Left ventricle myocardium inferior (tissue), 1 donor: ENCODE results near the gene UGT2B17. TPM values are rescaled to one million over a fixed set of nuclear protein-coding genes. Genes with fewer than 3 reads are reported as not detected.
"Not testable (repeated sequence)": the region's sequence is repeated elsewhere in the genome, so short reads cannot be mapped to it uniquely, and the experiment has no call there.

Source experiments
- DNase-seq: peaks from one replicate; pipeline ENCODE4 v3.0.0-alpha.2; 2020
- H3K27ac ChIP-seq: fragments of 200-600 bp; replicated peaks from 2 replicates; pipeline ENCODE4 v1.8.0; 2021
- H3K27me3 ChIP-seq: fragments of 200-600 bp; 2 replicates; pipeline ENCODE4 v1.8.0; 2021; ENCODE audit warnings: low read depth
- H3K36me3 ChIP-seq: fragments of 200-600 bp; 2 replicates; pipeline ENCODE4 v1.8.0; 2021
- H3K4me1 ChIP-seq: fragments of 200-600 bp; 2 replicates; pipeline ENCODE4 v1.8.0; 2021
- H3K4me3 ChIP-seq: fragments of 200-600 bp; 2 replicates; pipeline ENCODE4 v1.8.0; 2021; ENCODE audit warnings: mild to moderate bottlenecking, moderate library complexity
- H3K9me3 ChIP-seq: fragments of 200-600 bp; replicated peaks from 2 replicates; pipeline ENCODE4 v1.8.0; 2021
- CTCF ChIP-seq: fragments of 200-600 bp; IDR thresholded peaks from 2 replicates; pipeline ENCODE4 v1.8.0; 2021; ENCODE audit warnings: antibody characterized with exemption, mild to moderate bottlenecking, borderline replicate concordance
- intact Hi-C: fragments of 100-400 bp; cut with micrococcal nuclease; formaldehyde crosslinking; loops from one replicate; pipeline ENCODE4 v1.11.0; 2022
- total RNA-seq: library from RNA; stranded (reverse); fragmentation: NEBNext Ultra II Directional; extraction: Animal tissue kit (Norgen Biotek cat#: 25700); gene quantifications from one replicate; pipeline ENCODE4 v1.2.1, GENCODE V29; 2021
- donor health status: DM: no; HTN: yes; CAD: no; lungs with severe emphysema.

The UGT2B17 gene
- total RNA-seq, 1 donor from 2014 or later = not detected

- H3K4me1 ChIP-seq = no peaks in the 10 kb centered on the region
- no peaks in the 10 kb centered on the region for H3K36me3 ChIP-seq
- no peak overlapping the region for H3K4me3 ChIP-seq
- no peaks in the 10 kb centered on the region for H3K27me3 ChIP-seq
- DNase-seq = no peak
- no peak overlapping the region for H3K27ac ChIP-seq
- no peaks in the 10 kb centered on the region for H3K9me3 ChIP-seq
- intact Hi-C loops = no loop called here
- TF ChIP-seq CTCF = no peak
These were observed 1.5 kb upstream of the UGT2B17 start for GRCh38 chr4:68577590-68577989.

GRCh38 chr4:68575636-68576035 lies 486 bp downstream of the UGT2B17 start:
- H3K27ac ChIP-seq, H3K9me3 ChIP-seq, H3K4me1 ChIP-seq, DNase-seq, H3K4me3 ChIP-seq, H3K27me3 ChIP-seq, H3K36me3 ChIP-seq, intact Hi-C loops: not testable (repeated sequence)

- no peaks in the 10 kb centered on the region for H3K36me3 ChIP-seq
- intact Hi-C loops = no loop called here
These were observed 1.0 kb downstream of the UGT2B17 start for GRCh38 chr4:68575081-68575480.

GRCh38 chr4:68572653-68573170 lies 3.4 kb downstream of the UGT2B17 start:
- no peak for TF ChIP-seq CTCF
- Histone ChIP-seq H3K27me3 (no peaks in the 10 kb centered on the region), H3K9me3 (no peaks in the 10 kb centered on the region), H3K36me3 (no peaks in the 10 kb centered on the region), H3K4me3 (no peak overlapping the region), H3K4me1 (no peaks in the 10 kb centered on the region), H3K27ac (no peak overlapping the region)
- intact Hi-C loops = no loop called here
- no peak for DNase-seq

More at GRCh38 chr4:68575081-68575480, 1.0 kb downstream of the UGT2B17 start:
- Histone ChIP-seq H3K4me3 (no peak overlapping the region), H3K27ac (no peak overlapping the region), H3K4me1 (no peaks in the 10 kb centered on the region), H3K9me3 (no peaks in the 10 kb centered on the region), H3K27me3 (no peaks in the 10 kb centered on the region)
- TF ChIP-seq CTCF = no peak
- DNase-seq = no peak

GRCh38 chr4:68570122-68570507 lies 6.0 kb downstream of the UGT2B17 start:
- intact Hi-C loops = no loop called here
- no peak overlapping the region for H3K4me3 ChIP-seq
- no peaks in the 10 kb centered on the region for H3K4me1 ChIP-seq
- no peak for TF ChIP-seq CTCF
- DNase-seq = no peak
- H3K27me3 ChIP-seq = no peaks in the 10 kb centered on the region
- H3K36me3 ChIP-seq = no peaks in the 10 kb centered on the region
- H3K27ac ChIP-seq = no peak overlapping the region
- no peaks in the 10 kb centered on the region for H3K9me3 ChIP-seq

- Histone ChIP-seq H3K4me1 (no peaks in the 10 kb centered on the region), H3K27me3 (no peaks in the 10 kb centered on the region), H3K9me3 (no peaks in the 10 kb centered on the region), H3K27ac (no peak overlapping the region), H3K4me3 (no peak overlapping the region), H3K36me3 (no peaks in the 10 kb centered on the region)
- DNase-seq = no peak
- no peak for TF ChIP-seq CTCF
- intact Hi-C loops = no loop called here
These were observed 6.5 kb downstream of the UGT2B17 start for GRCh38 chr4:68569466-68570121.

- DNase-seq, H3K4me3 ChIP-seq, H3K36me3 ChIP-seq, intact Hi-C loops, H3K27ac ChIP-seq, H3K9me3 ChIP-seq, H3K27me3 ChIP-seq, H3K4me1 ChIP-seq: not testable (repeated sequence)
These were observed 7.1 kb downstream of the UGT2B17 start for GRCh38 chr4:68569036-68569435.

- intact Hi-C loops, H3K9me3 ChIP-seq, H3K4me1 ChIP-seq, H3K36me3 ChIP-seq, H3K27me3 ChIP-seq, H3K4me3 ChIP-seq, DNase-seq, H3K27ac ChIP-seq: not testable (repeated sequence)
These were observed 7.6 kb downstream of the UGT2B17 start for GRCh38 chr4:68568535-68568934.

GRCh38 chr4:68566364-68566763 lies 9.8 kb downstream of the UGT2B17 start:
- H3K36me3 ChIP-seq, intact Hi-C loops, H3K4me1 ChIP-seq, H3K27ac ChIP-seq, DNase-seq, H3K27me3 ChIP-seq, H3K9me3 ChIP-seq, H3K4me3 ChIP-seq: not testable (repeated sequence)
